ENCODE measurements around the gene ADSS1.

- TF ChIP-seq CTCF (IDR thresholded peaks at IDR 0.05) (no peak), FOXM1 (IDR thresholded peaks at IDR 0.05; ENCODE audit: low read depth) (no peak)
These were observed 5.9 kb upstream of the ADSS1 start for GRCh38 chr14:104718147-104718546.

Measured in SK-N-SH (cell line).